HL-60 (cell line): ENCODE data around the gene FBXO3.
A peak's percentile ranks its signal among the peaks of the same experiment; 100 is the strongest.

Experiments
- GABPA ChIP-seq: IDR thresholded peaks from 2 replicates; pipeline ENCODE4 v1.6.1; 2012; ENCODE audit warnings: low read depth
- POLR2AphosphoS5 ChIP-seq: IDR thresholded peaks from 2 replicates; pipeline ENCODE4 v1.6.1; 2012; ENCODE audit warnings: low read depth
- SPI1 ChIP-seq: IDR thresholded peaks from 2 replicates; pipeline ENCODE4 v1.6.1; 2012; ENCODE audit warnings: low read depth, mild to moderate bottlenecking, borderline replicate concordance
- TF ChIP-seq, protein P1 (sequence below): IDR thresholded peaks from one replicate; pipeline ENCODE4 v1.5.1; 2011; ENCODE audit warnings: low read length, control low read depth, inconsistent platforms; ENCODE audit not compliant: insufficient read depth
- TF ChIP-seq, protein P2 (sequence below): IDR thresholded peaks from 2 replicates; pipeline ENCODE4 v1.6.1; 2012; ENCODE audit warnings: low read depth; ENCODE audit not compliant: insufficient replicate concordance

DNA sequence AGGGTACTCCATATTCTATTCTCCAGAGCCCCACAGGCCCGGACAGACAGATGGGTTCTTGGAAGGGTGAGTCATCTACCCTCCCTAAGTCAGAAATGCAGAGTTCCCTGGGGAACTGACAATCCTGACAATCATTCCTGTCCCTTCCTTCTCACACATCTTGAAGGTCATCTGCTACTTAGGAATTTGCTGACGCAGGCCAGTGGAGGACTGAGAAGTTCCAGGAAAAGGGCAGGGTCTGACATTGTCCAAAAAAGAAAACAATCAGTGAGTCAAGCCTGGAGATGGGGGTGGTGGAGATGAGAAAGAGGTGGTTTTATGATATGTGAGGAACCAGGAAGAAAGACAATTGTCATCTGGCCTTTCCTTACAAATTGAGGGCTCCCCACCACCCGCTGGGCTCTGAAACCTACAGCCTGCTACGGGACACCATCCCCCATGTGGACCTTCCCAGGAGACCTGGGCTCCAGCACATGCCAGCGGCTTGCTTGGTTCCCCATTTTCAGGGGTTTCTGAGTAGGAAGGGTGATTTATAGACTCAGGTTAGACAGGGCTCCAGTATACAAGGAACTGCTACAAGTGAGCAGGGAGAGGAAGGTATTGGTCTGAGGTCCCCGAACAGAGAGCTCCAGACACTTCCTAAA lies 51.0 kb downstream of the FBXO3 start:
- TF ChIP-seq, protein P1, sequence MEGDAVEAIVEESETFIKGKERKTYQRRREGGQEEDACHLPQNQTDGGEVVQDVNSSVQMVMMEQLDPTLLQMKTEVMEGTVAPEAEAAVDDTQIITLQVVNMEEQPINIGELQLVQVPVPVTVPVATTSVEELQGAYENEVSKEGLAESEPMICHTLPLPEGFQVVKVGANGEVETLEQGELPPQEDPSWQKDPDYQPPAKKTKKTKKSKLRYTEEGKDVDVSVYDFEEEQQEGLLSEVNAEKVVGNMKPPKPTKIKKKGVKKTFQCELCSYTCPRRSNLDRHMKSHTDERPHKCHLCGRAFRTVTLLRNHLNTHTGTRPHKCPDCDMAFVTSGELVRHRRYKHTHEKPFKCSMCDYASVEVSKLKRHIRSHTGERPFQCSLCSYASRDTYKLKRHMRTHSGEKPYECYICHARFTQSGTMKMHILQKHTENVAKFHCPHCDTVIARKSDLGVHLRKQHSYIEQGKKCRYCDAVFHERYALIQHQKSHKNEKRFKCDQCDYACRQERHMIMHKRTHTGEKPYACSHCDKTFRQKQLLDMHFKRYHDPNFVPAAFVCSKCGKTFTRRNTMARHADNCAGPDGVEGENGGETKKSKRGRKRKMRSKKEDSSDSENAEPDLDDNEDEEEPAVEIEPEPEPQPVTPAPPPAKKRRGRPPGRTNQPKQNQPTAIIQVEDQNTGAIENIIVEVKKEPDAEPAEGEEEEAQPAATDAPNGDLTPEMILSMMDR, result no peak
- TF ChIP-seq POLR2AphosphoS5 (no peak), GABPA (no peak), SPI1 (peak; percentile 47; the same call in 1 of the 2 replicates)
- TF ChIP-seq, protein P2, sequence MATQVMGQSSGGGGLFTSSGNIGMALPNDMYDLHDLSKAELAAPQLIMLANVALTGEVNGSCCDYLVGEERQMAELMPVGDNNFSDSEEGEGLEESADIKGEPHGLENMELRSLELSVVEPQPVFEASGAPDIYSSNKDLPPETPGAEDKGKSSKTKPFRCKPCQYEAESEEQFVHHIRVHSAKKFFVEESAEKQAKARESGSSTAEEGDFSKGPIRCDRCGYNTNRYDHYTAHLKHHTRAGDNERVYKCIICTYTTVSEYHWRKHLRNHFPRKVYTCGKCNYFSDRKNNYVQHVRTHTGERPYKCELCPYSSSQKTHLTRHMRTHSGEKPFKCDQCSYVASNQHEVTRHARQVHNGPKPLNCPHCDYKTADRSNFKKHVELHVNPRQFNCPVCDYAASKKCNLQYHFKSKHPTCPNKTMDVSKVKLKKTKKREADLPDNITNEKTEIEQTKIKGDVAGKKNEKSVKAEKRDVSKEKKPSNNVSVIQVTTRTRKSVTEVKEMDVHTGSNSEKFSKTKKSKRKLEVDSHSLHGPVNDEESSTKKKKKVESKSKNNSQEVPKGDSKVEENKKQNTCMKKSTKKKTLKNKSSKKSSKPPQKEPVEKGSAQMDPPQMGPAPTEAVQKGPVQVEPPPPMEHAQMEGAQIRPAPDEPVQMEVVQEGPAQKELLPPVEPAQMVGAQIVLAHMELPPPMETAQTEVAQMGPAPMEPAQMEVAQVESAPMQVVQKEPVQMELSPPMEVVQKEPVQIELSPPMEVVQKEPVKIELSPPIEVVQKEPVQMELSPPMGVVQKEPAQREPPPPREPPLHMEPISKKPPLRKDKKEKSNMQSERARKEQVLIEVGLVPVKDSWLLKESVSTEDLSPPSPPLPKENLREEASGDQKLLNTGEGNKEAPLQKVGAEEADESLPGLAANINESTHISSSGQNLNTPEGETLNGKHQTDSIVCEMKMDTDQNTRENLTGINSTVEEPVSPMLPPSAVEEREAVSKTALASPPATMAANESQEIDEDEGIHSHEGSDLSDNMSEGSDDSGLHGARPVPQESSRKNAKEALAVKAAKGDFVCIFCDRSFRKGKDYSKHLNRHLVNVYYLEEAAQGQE, result no peak
